ENCODE data around the gene SUPT6H.
A peak's percentile ranks its signal among the peaks of the same experiment; 100 is the strongest.

The SUPT6H gene

DNA sequence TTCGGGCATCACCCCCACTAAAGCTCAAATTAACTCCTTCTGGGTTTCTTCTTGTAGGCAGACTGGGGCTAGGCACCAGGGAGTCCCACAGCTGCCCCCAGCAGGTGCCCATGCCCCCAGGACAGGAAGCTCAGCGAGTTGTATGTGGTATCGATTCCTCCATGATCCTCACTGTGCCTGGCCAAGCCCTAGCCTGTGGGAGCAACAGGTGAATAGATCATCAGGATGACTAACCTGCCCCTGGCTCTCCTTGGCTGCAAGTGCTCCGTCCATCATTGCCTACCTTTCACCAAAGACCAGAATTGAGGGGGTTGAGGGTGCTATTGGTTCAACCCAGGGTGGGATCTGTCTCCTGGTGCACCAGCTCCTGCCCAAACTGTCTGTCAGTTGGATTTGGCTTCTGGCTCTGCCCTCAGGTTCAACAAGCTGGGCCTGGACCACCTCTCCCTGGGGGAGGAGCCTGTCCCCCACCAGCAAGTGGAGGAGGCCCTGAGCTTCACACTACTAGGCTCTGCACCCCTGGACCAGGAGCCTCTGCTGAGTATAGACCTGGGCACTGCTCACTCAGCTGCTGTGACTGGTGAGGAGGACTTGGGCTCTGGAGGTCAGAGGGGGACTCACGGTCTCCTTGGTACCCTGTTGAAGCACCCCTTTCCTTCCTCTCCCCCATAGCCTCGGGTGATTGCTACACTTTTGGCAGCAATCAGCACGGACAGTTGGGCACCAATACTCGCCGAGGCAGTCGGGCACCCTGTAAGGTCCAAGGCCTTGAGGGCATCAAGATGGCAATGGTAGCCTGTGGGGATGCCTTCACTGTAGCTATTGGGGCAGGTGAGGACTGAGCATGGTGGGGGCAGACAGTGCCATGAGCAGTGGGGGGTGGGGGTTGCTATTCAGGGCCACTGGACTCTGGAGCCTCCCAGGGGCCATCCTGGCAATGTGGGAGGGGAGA, 78.7 kb downstream of the SUPT6H start:
- DNase-seq = no peak

DNA sequence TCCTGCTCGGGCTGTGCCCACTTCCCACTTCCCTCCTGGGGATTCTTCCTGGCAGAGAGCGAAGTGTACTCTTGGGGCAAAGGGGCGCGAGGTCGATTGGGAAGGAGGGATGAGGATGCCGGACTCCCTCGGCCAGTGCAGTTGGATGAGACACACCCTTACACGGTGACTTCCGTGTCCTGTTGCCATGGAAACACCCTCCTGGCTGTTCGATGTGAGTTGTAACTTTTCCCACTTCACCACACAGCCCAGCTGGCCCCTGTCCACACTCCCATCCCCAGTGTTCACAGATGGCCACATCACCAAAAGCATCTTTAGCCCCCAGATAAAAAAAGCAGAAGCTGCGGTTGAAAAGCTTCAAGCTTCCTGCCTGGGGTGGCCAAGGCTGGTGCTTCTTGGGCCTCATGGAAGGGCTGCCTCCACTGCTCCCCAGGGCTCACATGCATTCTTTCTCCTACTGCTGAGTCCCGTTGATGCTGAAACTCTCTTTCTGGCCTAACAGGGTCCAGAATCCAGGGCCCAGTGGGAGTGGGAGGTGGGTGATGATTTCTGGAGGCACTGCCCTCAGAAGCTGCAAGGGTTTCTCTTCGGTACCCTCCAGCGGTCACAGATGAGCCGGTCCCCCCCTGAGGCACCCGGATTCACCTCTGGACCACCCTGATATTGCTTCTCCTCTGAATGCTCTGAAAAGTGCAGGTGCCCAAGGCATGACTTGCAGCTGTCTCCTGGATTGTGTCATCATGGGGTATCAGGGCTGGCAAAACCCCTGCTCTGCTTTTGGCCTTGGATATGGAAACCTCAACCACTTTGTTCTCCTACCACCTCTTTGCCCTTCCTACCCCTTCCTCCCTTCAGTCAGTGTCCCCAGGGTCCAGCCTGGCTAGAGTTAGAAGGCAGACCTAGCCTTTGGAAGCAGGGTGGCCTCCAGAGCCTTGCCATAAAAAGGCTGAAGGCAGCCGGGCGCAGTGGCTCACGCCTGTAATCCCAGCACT, 79.6 kb downstream of the SUPT6H start:
- no peak for DNase-seq

DNA sequence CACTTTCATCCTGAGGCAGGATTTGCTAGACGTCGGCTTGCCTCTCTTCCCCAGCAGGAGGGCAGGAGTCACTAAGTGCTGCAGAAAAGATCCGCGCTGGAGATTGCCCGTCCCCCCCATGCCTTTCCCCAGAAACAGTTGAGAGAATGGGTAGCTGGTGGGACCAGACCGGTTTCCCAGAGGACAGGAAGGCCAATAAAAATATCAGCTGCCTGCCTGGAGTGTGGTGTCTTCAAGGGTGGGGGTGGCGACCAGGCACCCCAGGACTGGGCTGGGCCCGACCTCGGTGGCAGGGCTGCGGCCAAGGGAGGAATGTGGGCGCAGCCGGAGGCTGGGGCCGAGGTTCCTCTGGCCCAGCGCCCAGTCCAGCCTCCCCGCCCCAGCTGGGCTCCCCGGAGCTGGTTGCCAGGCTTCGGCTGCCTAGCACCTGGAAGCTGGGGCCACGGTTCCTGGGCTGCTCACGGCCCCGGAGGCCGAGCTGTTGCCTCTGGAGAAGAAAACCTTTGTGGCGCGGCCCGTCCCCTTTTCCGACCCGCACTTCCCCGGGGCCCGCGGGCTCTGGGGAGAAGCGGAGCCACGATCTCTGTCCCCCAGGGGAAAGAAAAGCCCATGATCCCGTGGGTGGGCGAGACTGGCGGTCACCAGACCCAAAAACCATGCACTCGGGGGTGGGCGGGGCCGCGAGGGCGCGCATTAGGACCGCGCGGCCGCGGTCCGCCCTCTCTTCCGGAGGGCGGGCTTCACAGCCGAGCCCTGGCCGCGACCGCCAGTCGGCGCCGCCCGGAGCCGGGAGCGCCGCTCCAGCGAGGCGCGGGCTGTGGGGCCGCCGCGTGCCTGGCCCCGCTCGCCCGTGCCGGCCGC, 81.5 kb downstream of the SUPT6H start, which contains the start of gene TRAF4:
Gene TRAF4 (plus strand): TSS at position 769 of the 861 bp plus-strand sequence. CDS start 102 bp downstream, outside the sequence.
- peak; percentile 81 for DNase-seq

DNA sequence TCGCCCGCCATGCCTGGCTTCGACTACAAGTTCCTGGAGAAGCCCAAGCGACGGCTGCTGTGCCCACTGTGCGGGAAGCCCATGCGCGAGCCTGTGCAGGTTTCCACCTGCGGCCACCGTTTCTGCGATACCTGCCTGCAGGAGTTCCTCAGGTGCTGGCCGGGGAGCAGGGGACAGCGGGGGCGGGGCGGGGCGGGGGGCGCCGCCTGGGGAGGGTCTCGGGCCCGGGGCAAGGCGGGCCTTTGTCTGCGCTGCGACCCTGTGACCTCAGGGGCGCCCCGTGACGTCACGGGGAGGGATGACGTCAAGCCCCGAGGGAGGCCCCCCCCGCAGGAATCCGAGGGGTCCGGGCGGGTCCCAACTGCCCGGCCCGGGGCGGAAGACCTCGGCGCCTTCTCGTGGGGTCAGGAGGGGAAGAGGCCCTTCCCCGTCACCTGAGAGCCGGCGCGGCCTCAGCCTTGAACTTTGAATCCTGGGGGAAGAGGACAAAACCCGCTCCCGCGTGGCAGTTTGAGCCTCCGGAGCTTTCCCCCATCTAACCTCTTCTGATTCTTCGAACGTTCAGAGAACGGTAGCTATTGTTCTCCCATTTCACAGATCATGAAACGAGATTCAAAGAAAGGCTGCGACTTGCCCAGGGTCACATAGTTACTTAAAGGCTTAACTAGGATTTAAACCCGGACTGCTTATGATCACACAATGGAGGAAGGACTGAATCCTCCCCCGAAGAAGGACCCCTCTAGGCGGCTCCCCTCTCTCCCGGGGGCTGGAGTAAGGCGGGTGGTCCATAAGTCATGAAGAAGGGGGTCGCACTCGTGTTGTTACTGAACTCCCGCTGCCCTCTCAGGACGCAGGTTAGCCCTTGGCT, 82.3 kb downstream of the SUPT6H start:
- DNase-seq = peak; percentile 48

DNA sequence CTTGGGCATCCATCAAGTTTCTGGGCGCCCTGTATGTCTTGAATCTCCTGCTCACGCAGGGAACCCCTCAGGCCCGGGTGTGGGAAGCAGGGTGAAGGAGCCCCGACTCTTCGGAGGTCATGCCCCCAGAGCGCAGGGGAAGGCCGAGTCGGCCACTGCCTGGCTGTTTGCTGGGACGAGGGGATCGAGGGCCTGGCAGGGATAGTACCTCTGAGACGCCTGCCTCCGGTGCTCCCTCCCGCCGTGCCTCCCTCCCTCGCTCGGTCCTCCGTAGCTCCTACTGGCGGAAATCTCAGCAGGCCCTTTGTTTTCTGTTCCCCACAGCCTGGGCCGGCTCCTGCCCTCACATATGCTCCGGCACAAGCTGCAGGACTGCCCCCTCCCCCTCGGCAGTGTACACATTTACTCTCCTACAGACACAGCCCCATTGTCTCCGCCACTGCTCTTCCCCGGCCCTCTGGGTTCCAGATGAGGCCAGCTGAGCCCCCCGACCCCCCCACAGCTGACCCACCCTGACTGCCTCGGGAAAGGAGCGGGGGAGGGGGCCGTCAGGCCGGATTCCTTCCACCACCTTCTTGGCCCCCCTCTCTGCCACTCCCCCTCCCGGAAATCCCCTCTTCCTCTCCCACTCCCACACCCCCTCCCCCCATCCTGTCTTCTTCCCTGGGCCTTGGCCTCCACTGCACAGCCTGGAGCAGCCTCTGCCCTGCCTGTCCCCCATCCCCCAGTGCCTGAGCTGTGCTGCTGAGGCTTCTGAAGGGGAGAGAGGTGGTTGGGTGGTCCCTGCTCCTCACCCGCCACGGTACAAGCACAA, 83.2 kb downstream of the SUPT6H start:
- peak; percentile 34 for DNase-seq

DNA sequence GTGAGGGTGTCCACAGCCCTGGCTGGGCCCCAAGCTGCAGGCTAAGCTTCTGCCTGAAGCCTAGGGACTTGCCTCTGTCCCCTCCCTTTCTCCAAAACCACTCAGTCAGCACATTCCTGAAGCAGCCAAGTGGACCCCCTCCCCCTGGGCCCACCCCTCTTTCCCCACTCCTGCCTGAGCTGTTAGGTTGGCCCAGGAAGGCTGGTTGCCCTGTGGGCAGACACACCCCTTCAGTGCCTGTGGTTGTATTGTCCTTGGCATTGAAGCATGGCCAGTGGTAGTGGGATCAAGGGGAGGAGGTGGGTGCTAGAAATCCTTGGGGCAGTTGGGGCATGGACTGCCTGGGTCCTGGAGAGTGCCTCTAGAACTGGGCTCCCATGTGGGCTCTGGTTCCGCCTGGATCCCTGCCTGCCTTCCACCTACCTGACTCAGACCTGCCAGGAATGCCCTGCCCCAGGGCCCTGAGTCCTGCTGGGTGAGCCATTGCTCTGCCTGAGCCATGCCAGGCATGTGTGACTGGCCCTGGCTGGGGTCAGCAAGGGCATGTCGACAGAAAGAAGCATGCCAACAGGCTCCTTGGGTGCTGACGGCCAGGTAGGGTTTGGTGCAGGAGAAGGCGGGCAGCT, 83.9 kb downstream of the SUPT6H start:
- no peak for DNase-seq

DNA sequence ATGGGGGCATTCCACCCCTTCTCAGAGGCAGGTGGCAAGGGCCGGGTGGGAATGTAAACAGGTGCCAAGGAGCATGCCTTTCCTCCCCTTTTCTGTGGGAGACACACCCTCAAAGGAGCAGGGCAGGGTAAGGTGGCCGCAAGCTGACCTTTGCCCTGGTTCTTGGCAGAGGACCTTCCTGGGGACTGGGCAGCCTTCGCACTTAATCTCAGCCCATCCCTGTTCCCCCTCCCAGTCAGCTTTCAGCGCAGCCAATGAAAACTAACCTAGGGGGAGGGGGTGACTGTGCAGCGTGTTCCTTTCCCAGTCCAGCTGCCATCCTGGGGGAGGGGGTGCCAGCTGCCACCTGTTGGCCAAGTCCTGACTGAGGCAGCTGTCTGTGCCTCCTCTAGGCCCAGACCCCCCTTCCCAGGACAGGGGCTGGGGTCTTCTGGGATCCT, 84.6 kb downstream of the SUPT6H start:
- peak; percentile 89 for DNase-seq

DNA sequence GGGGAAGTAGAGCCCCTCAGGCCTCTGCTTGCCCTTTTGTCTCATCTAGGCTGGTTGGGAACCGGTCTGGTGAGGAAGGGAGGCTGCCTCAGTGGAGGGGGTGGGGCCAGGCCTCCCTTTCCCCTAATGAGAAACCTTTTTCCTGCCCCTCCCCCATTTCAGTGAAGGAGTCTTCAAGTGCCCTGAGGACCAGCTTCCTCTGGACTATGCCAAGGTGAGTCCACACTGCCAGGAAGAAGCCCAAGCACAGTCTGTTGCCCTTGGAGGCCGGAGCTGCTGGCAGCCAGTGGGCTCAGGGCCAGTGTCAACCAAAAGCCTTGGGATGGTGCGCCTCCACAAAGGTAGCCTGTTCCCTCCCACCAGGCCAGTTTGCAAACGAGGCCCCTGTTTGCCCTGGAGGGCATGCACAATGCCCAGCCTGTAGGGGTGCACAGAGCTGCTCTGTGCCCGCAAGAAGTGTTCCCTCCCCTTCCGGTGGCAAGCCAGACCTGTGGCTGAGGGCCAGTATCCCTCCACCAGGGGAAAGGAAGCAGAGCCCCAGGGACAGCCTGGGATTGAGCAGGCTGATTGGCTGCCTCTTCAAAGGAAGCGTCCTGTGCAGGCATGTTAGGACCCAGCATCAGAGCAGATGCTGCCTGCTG, 85.2 kb downstream of the SUPT6H start:
- DNase-seq = peak; percentile 69

DNA sequence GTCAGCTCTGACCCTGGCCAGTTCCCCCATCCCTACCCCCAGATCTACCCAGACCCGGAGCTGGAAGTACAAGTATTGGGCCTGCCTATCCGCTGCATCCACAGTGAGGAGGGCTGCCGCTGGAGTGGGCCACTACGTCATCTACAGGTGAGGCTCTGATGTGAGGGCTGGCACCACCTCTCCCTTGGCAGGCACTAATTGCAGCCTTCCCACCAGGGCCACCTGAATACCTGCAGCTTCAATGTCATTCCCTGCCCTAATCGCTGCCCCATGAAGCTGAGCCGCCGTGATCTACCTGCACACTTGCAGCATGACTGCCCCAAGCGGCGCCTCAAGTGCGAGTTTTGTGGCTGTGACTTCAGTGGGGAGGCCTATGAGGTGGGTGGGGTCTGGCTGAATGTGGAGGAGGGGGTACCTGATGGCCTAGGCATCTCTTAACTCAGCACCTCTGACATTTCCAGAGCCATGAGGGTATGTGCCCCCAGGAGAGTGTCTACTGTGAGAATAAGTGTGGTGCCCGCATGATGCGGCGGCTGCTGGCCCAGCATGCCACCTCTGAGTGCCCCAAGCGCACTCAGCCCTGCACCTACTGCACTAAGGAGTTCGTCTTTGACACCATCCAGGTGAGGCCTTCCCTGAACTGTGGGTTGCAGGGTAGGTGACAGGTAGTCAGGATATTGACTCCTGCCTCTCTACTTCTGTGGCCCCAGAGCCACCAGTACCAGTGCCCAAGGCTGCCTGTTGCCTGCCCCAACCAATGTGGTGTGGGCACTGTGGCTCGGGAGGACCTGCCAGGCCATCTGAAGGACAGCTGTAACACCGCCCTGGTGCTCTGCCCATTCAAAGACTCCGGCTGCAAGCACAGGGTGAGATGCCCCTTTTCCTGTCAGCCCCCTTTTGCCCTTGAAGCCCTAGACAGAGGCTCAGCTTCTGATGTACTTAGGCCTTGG, 86.1 kb downstream of the SUPT6H start:
- no peak for DNase-seq

DNA sequence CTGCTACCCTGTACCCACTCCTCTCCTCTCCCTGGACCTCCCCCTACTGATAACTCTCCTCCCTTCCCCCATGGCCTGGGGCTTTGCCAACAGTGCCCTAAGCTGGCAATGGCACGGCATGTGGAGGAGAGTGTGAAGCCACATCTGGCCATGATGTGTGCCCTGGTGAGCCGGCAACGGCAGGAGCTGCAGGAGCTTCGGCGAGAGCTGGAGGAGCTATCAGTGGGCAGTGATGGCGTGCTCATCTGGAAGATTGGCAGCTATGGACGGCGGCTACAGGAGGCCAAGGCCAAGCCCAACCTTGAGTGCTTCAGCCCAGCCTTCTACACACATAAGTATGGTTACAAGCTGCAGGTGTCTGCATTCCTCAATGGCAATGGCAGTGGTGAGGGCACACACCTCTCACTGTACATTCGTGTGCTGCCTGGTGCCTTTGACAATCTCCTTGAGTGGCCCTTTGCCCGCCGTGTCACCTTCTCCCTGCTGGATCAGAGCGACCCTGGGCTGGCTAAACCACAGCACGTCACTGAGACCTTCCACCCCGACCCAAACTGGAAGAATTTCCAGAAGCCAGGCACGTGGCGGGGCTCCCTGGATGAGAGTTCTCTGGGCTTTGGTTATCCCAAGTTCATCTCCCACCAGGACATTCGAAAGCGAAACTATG, 87.0 kb downstream of the SUPT6H start:
- no peak for DNase-seq

DNA sequence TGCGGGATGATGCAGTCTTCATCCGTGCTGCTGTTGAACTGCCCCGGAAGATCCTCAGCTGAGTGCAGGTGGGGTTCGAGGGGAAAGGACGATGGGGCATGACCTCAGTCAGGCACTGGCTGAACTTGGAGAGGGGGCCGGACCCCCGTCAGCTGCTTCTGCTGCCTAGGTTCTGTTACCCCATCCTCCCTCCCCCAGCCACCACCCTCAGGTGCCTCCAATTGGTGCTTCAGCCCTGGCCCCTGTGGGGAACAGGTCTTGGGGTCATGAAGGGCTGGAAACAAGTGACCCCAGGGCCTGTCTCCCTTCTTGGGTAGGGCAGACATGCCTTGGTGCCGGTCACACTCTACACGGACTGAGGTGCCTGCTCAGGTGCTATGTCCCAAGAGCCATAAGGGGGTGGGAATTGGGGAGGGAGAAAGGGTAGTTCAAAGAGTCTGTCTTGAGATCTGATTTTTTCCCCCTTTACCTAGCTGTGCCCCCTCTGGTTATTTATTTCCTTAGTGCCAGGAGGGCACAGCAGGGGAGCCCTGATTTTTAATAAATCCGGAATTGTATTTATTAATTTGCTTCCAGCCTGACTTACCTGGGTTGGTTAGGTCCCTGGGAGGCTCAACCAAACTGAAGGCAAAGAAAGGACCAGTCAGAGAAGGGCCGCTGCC, 87.6 kb downstream of the SUPT6H start:
- DNase-seq = no peak

DNA sequence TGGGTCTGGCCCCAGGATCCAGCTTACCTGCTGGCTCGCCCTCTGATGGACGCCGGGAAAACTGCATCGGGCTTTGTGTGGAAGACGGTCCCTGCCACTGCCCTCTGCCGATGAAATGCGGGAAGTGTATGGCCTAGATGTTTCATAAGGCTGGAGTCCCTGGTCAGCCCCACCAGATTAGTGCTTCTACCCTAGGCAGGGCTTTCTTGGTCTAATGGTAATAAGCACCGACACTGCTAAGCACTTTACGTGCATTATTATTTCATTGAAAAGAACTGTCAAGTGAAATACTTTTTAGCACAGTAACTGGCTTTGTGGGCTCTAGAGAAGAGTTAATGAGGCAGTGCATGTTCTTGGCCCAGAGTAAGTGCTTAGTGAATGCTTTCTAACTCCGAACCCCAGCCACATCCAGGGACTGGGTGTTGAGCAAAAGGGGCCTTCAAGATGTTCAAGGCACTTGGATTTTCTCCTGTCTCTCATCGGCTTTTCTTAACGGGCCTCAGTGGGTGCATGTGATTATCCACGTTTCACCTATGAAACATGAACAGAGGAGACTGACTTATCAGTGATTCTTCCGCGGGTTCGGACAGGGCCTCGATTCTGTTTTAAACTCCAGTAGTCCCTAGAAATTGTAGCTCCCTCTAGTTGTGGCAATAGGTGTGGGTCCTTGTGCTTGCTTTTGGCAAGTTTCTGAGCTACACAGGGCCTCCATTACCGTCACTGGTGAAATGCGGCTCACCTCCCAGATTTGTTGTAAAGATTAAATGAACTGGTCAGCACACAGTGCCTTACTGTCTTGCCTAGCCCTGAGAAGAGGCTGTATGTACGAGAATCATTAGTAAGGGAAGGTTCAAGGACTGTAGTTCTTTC, 88.4 kb downstream of the SUPT6H start:
- DNase-seq = peak; percentile 84

DNA sequence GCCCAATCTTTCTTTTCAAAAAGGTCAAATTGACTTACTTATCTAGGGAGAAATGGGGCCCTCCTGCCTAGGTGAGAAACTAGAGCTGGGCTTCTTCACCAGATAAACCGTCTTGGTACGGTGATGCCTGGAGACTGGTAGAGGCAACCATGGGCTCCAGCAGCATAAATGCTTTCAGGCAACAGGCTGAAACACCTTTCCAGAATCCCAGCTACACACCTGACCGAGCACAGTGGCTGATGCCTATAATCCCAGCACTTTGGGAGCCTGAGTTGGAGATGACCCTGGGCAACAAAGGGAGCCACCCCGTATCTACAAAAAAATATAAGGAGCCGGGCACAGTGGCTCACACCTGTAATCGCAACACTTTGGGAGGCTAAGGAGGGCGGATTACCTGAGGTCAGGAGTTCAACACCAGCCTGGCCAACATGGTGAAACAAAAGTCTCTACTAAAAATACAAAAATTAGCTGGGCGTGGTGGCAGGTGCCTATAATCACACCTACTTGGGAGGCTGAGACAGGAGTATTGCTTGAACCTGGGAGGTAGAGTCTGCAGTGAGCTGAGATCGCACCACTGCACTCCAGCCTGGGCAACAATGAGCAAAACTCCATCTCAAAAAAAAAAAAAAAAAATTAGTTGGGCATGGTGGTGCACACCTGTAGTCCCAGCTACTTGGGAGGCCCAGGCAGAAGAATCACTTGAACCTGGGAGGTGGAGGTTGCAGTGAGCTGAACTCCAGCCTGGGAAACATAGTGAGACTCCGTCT, 89.8 kb downstream of the SUPT6H start:
- no peak for DNase-seq
